ENCODE data around the gene CDC34. TPM values are rescaled to one million over a fixed set of nuclear protein-coding genes. Genes with fewer than 3 reads are reported as not detected.
A peak's percentile ranks its signal among the peaks of the same experiment; 100 is the strongest.

The CDC34 gene
- total and polyA plus RNA-seq, 4 donors, result 19.2 to 83.8 (median 41.7) TPM

DNA sequence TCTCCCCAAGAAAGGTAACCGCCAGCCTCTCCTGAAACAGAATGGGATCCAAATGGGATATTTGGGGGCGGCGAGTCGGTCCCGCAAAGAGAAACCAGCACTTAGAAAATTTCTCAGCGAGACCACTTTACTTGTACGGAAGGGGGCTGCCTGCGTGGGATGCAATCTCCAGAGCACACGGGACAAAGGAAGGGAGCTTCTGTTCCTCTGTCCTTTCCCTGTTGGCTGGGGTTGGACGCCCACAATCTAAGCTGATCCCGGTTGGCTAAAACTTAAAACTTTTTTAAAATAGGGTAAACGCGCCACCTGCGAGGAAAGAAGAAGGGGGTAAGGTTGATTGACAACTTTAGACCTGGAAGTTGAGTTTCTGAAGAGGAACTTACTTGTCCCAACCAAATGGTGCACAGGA lies 40.0 kb downstream of the CDC34 start:
- Histone ChIP-seq H3K4me3 (ENCODE audit: low read depth in 1 of 3, low read length in 3 of 3) (peak overlapping the region; percentile 52 to 71 (median 63)), H3K9me3 (ENCODE audit: control insufficient read depth in 4 of 4, low read length in 3 of 4) (no peaks in the 10 kb centered on the region), H3K36me3 (ENCODE audit: control insufficient read depth in 4 of 4, insufficient read depth in 3 of 4, low read depth in 1 of 4, low read length in 3 of 4) (no peaks in the 10 kb centered on the region), H3K27me3 (ENCODE audit: control insufficient read depth in 4 of 4, insufficient read depth in 4 of 4, low read length in 3 of 4) (no peaks in the 10 kb centered on the region), H3K9ac (ENCODE audit: low read depth in 1 of 2, low read length in 2 of 2) (peak overlapping the region in 1 of 2 donors; percentile 74), H3K4me1 (ENCODE audit: control insufficient read depth in 4 of 4, insufficient read depth in 4 of 4, low read length in 3 of 4) (peaks cover 23 to 38% (median 32%) of the 10 kb centered on the region in 4 donors), H3K27ac (ENCODE audit: low read depth in 1 of 2, low read length in 2 of 2) (peak overlapping the region; percentile 78 to 84)
- TF ChIP-seq EGR1 (IDR thresholded peaks at IDR 0.05; ENCODE audit: low read depth in 2 of 2), result no peak
- TF ChIP-seq GABPA (IDR thresholded peaks at IDR 0.05 in 1 of 2, conservative IDR thresholded peaks at IDR 0.05 in 1 of 2), result no peak
- no peak for TF ChIP-seq REST (IDR thresholded peaks at IDR 0.05)
- no peak for TF ChIP-seq FOXA1 (IDR thresholded peaks at IDR 0.05)
- TF ChIP-seq RAD21 (IDR thresholded peaks at IDR 0.05), result no peak
- no peak for TF ChIP-seq FOXA2 (IDR thresholded peaks at IDR 0.05)
- TF ChIP-seq JUND (IDR thresholded peaks at IDR 0.05), result no peak
- no peak for DNase-seq (ENCODE audit: low spot score)
- WGBS, result 2% methylated on average over 14 of the region's 14 CpGs

DNA sequence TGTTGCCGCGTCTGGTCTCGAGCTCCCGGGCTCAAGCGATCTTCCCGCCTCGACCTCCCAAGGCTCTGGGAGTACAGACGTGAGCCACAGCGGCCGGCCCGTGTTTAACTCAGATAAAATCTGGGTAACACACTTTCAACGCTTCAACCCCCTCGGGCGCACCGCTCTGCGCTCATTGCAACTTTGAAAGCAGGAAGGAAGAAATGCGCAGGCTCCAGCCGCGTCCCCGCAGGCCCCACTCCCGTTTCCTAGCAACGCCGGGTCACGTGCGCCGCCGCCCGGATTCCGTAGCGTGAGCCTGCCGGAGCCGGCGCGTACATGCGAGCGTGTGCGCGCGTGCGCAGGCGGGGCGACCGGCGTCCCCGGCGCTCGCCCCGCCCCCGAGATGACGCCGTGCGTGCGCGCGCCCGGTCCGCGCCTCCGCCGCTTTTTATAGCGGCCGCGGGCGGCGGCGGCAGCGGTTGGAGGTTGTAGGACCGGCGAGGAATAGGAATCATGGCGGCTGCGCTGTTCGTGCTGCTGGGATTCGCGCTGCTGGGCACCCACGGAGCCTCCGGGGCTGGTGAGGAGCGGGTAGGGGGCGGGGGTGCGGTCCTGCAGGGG lies 40.7 kb downstream of the CDC34 start, which contains the start of gene BSG:
Gene BSG (plus strand): TSS at position 457 of the 603 bp plus-strand sequence. CDS start 39 bp downstream, at position 496.
- peak within 1 kb of the TSS; percentile 84 to 94 for H3K27ac ChIP-seq (ENCODE audit: low read depth in 1 of 2, low read length in 2 of 2)
- TF ChIP-seq, protein P1, sequence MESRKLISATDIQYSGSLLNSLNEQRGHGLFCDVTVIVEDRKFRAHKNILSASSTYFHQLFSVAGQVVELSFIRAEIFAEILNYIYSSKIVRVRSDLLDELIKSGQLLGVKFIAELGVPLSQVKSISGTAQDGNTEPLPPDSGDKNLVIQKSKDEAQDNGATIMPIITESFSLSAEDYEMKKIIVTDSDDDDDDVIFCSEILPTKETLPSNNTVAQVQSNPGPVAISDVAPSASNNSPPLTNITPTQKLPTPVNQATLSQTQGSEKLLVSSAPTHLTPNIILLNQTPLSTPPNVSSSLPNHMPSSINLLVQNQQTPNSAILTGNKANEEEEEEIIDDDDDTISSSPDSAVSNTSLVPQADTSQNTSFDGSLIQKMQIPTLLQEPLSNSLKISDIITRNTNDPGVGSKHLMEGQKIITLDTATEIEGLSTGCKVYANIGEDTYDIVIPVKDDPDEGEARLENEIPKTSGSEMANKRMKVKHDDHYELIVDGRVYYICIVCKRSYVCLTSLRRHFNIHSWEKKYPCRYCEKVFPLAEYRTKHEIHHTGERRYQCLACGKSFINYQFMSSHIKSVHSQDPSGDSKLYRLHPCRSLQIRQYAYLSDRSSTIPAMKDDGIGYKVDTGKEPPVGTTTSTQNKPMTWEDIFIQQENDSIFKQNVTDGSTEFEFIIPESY (IDR thresholded peaks at IDR 0.05), result peak; percentile 39
- TF ChIP-seq EGR1 (IDR thresholded peaks at IDR 0.05; ENCODE audit: low read depth in 2 of 2) (no peak), HNF4A (conservative IDR thresholded peaks at IDR 0.05) (no peak), JUND (IDR thresholded peaks at IDR 0.05) (no peak), FOXA1 (IDR thresholded peaks at IDR 0.05) (no peak), CTCF (IDR thresholded peaks at IDR 0.05; ENCODE audit: low read depth, low read length, missing input control) (no peak), FOXA2 (IDR thresholded peaks at IDR 0.05) (no peak), MAX (IDR thresholded peaks at IDR 0.05) (peak; percentile 39), RAD21 (IDR thresholded peaks at IDR 0.05) (peak in 1 of 2 donors; percentile 5), REST (IDR thresholded peaks at IDR 0.05) (peak; percentile 43), YY1 (IDR thresholded peaks at IDR 0.05) (peak; percentile 62)

More for the DNA sequence above, 40.7 kb downstream of the CDC34 start, which contains the start of gene BSG:
- DNase-seq (ENCODE audit: low spot score), result peak; percentile 98
- Histone ChIP-seq H3K27me3 (ENCODE audit: control insufficient read depth in 4 of 4, insufficient read depth in 4 of 4, low read length in 3 of 4) (no peaks in the 10 kb centered on the region), H3K9ac (ENCODE audit: low read depth in 1 of 2, low read length in 2 of 2) (peak within 1 kb of the TSS; percentile 82 to 83), H3K4me1 (ENCODE audit: control insufficient read depth in 4 of 4, insufficient read depth in 4 of 4, low read length in 3 of 4) (peaks cover 23 to 40% (median 34%) of the 10 kb centered on the region in 4 donors), H3K9me3 (ENCODE audit: control insufficient read depth in 4 of 4, low read length in 3 of 4) (no peaks in the 10 kb centered on the region), H3K36me3 (ENCODE audit: control insufficient read depth in 4 of 4, insufficient read depth in 3 of 4, low read depth in 1 of 4, low read length in 3 of 4) (no peaks in the 10 kb centered on the region), H3K4me3 (ENCODE audit: low read depth in 1 of 3, low read length in 3 of 3) (peak within 1 kb of the TSS; percentile 63 to 95 (median 71))
- WGBS, result under 1% methylated on average over 79 of the region's 79 CpGs

Data from liver (tissue), 9 donors.